Lower lobe of right lung (tissue), 2 donors: ENCODE data around the gene MGAT5B. TPM values are rescaled to one million over a fixed set of nuclear protein-coding genes. Genes with fewer than 3 reads are reported as not detected.

Source experiments
- ATAC-seq, 2 donors: fragments of 200-7000 bp; cut with Tn5 transposase; one replicate each; pipeline ENCODE4 v1.9.1; 2020 to 2022; ENCODE audit warnings: mild to moderate bottlenecking in 2 of 2, moderate library complexity in 2 of 2
- DNase-seq: peaks from one replicate; pipeline ENCODE4 v3.0.0-alpha.2; 2020
- H3K27ac ChIP-seq: fragments of 200-600 bp; one replicate; pipeline ENCODE4 v1.8.0; 2022
- H3K27me3 ChIP-seq: fragments of 200-600 bp; one replicate; pipeline ENCODE4 v1.8.0; 2022; ENCODE audit warnings: low read depth
- H3K36me3 ChIP-seq: fragments of 200-600 bp; one replicate; pipeline ENCODE4 v1.8.0; 2022; ENCODE audit warnings: mild to moderate bottlenecking
- H3K4me1 ChIP-seq: fragments of 200-600 bp; one replicate; pipeline ENCODE4 v1.8.0; 2022
- H3K4me3 ChIP-seq: fragments of 200-600 bp; one replicate; pipeline ENCODE4 v1.8.0; 2022; ENCODE audit warnings: mild to moderate bottlenecking
- H3K9me3 ChIP-seq: fragments of 200-600 bp; one replicate; pipeline ENCODE4 v1.8.0; 2022
- intact Hi-C: fragments of 100-400 bp; cut with DNase I; formaldehyde crosslinking; loops from one replicate; pipeline ENCODE4 v1.11.0; 2022
- total RNA-seq: library from RNA; stranded (reverse); fragmentation: NEBNext Ultra II Directional; extraction: Animal tissue kit (Norgen Biotek cat#: 25700); gene quantifications from one replicate; pipeline ENCODE4 v1.2.1, GENCODE V29; 2021
- TF ChIP-seq, protein P1 (sequence below): fragments of 200-600 bp; IDR thresholded peaks from one replicate; pipeline ENCODE4 v1.8.0; 2022; ENCODE audit warnings: antibody characterized with exemption, mild to moderate bottlenecking
- donor health status: DM: no; HTN: yes; CAD: no; lungs with severe emphysema.

The MGAT5B gene
- total RNA-seq, 1 donor from 2014 or later, result 1.3 TPM

- no peaks in the 10 kb centered on the region for H3K4me1 ChIP-seq
- TF ChIP-seq, protein P1, sequence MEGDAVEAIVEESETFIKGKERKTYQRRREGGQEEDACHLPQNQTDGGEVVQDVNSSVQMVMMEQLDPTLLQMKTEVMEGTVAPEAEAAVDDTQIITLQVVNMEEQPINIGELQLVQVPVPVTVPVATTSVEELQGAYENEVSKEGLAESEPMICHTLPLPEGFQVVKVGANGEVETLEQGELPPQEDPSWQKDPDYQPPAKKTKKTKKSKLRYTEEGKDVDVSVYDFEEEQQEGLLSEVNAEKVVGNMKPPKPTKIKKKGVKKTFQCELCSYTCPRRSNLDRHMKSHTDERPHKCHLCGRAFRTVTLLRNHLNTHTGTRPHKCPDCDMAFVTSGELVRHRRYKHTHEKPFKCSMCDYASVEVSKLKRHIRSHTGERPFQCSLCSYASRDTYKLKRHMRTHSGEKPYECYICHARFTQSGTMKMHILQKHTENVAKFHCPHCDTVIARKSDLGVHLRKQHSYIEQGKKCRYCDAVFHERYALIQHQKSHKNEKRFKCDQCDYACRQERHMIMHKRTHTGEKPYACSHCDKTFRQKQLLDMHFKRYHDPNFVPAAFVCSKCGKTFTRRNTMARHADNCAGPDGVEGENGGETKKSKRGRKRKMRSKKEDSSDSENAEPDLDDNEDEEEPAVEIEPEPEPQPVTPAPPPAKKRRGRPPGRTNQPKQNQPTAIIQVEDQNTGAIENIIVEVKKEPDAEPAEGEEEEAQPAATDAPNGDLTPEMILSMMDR, result no peak
- no peak overlapping the region for H3K27ac ChIP-seq
- ATAC-seq (no peak), DNase-seq (no peak)
- no peaks in the 10 kb centered on the region for H3K9me3 ChIP-seq
- intact Hi-C loops, result no loop called here
- no peak overlapping the region for H3K4me3 ChIP-seq
- H3K36me3 ChIP-seq, result no peaks in the 10 kb centered on the region
- H3K27me3 ChIP-seq, result no peaks in the 10 kb centered on the region
These were observed 72.1 kb downstream of the MGAT5B start for GRCh38 chr17:76940295-76940694.

DNA sequence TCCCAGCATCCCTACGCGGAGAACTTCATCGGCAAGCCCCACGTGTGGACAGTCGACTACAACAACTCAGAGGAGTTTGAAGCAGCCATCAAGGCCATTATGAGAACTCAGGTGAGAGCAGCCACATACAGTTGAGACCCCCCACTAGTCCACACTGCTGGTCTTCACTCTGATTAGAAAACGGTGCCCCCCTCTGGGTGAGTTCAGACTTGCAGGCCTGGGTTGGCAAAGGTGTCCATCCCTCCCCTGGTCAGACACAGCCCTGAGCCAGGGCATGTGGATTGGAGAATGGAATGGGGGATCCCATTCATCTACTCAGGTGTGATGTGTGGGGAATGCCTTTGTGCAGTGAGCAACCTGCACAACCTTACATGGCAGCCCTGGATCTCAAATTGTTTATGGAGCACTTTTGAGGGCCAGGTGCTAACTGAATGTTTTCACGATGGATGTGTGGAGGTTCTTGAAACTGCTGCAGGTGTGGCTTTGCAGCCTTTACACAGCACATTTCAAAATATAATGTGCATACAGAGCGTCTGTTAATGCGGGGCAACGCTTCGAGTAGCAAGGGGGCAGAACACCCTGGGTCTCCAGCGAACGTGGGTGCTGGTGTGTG, 72.6 kb downstream of the MGAT5B start:
- DNase-seq (no peak), ATAC-seq (no peak)
- Histone ChIP-seq H3K27ac (no peak overlapping the region), H3K4me3 (no peak overlapping the region), H3K27me3 (no peaks in the 10 kb centered on the region), H3K9me3 (no peaks in the 10 kb centered on the region), H3K36me3 (no peaks in the 10 kb centered on the region), H3K4me1 (no peaks in the 10 kb centered on the region)
- intact Hi-C loops, result no loop called here
- TF ChIP-seq, protein P1, result no peak

- H3K4me3 ChIP-seq, result no peak overlapping the region
- H3K36me3 ChIP-seq, result no peaks in the 10 kb centered on the region
- ATAC-seq, result no peak
- intact Hi-C loops, result no loop called here
- no peak for DNase-seq
- H3K4me1 ChIP-seq, result no peaks in the 10 kb centered on the region
- H3K9me3 ChIP-seq, result no peaks in the 10 kb centered on the region
- no peaks in the 10 kb centered on the region for H3K27me3 ChIP-seq
- no peak overlapping the region for H3K27ac ChIP-seq
- TF ChIP-seq, protein P1, result no peak
These were observed 75.0 kb downstream of the MGAT5B start for GRCh38 chr17:76943202-76943601.

GRCh38 chr17:76943781-76944213, 75.6 kb downstream of the MGAT5B start:
- Histone ChIP-seq H3K4me1 (no peaks in the 10 kb centered on the region), H3K4me3 (no peak overlapping the region), H3K36me3 (no peaks in the 10 kb centered on the region), H3K27ac (no peak overlapping the region), H3K27me3 (no peaks in the 10 kb centered on the region), H3K9me3 (no peaks in the 10 kb centered on the region)
- TF ChIP-seq, protein P1, result no peak
- DNase-seq, result no peak
- intact Hi-C loops, result no loop called here
- ATAC-seq, result no peak

DNA sequence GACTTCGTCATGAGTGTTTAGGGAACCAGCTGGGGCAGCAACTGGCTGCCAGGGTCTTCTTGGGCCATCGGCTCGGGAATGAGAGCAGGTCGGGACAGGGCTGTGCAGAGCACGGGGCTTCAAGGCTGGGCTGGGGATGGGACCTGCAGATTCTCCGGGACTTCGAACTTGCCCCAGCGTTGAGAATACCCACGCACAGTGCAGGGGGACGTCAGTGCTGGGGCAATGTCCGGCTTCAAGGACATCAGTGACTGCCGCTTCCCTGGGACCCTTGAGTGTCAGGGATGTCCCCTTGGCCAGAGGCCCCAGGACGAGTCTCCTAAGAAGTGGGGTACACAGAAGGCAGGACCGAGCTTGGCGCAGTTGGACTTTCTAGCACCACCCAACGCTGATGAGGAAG, 76.3 kb downstream of the MGAT5B start:
- Histone ChIP-seq H3K27ac (no peak overlapping the region), H3K36me3 (no peaks in the 10 kb centered on the region), H3K4me1 (no peaks in the 10 kb centered on the region), H3K4me3 (no peak overlapping the region), H3K9me3 (no peaks in the 10 kb centered on the region), H3K27me3 (peaks cover 4% of the 10 kb centered on the region)
- DNase-seq, result no peak
- no peak for ATAC-seq
- TF ChIP-seq, protein P1, result no peak
- intact Hi-C loops, result no loop called here
